GM23338 (cell line): ENCODE data around the gene FRMD1. TPM values are rescaled to one million over a fixed set of nuclear protein-coding genes. Genes with fewer than 3 reads are reported as not detected.

ENCODE experiments used
- ATAC-seq: fragments of 200-7000 bp; cut with Tn5 transposase; 3 replicates; pipeline ENCODE4 v1.9.1; 2020
- DNase-seq: peaks from one replicate; pipeline ENCODE4 v3.0.0-alpha.2; 2015; ENCODE audit warnings: low spot score
- H2AFZ ChIP-seq: fragments of 200-600 bp; sonication (generic); 2 replicates; pipeline ENCODE4 v1.8.0; 2016; ENCODE audit warnings: antibody characterized with exemption, mild to moderate bottlenecking, moderate library complexity
- H3F3A ChIP-seq: fragments of 200-600 bp; sonication (generic); replicated peaks from 2 replicates; pipeline ENCODE4 v1.8.0; 2017; ENCODE audit warnings: antibody characterized with exemption, mixed run types, low read depth
- H3K27ac ChIP-seq: fragments of 200-600 bp; sonication (generic); 2 replicates; pipeline ENCODE4 v1.6.1; 2016; ENCODE audit warnings: low read depth
- H3K27me3 ChIP-seq: fragments of 200-600 bp; sonication (generic); 2 replicates; pipeline ENCODE4 v1.8.0; 2016; ENCODE audit warnings: mild to moderate bottlenecking, mixed run types, moderate library complexity; ENCODE audit not compliant: insufficient read depth
- H3K36me3 ChIP-seq: fragments of 200-600 bp; sonication (generic); 2 replicates; pipeline ENCODE4 v1.8.0; 2016; ENCODE audit warnings: mild to moderate bottlenecking; ENCODE audit not compliant: insufficient read depth
- H3K4me1 ChIP-seq: fragments of 200-600 bp; sonication (generic); 2 replicates; pipeline ENCODE4 v1.8.0; 2016; ENCODE audit warnings: mild to moderate bottlenecking, moderate library complexity; ENCODE audit not compliant: insufficient read depth
- H3K4me2 ChIP-seq: fragments of 200-600 bp; sonication (generic); 2 replicates; pipeline ENCODE4 v1.7.1; 2017; ENCODE audit warnings: mixed run types
- H3K4me3 ChIP-seq: fragments of 200-600 bp; sonication (generic); 2 replicates; pipeline ENCODE4 v1.6.1; 2016; ENCODE audit warnings: mixed run types
- H3K79me2 ChIP-seq: fragments of 200-600 bp; sonication (generic); replicated peaks from 2 replicates; pipeline ENCODE4 v1.8.0; 2017; ENCODE audit warnings: mild to moderate bottlenecking; ENCODE audit not compliant: insufficient read depth
- H3K9me2 ChIP-seq: fragments of 200-600 bp; sonication (generic); 2 replicates; pipeline ENCODE4 v1.8.0; 2017; ENCODE audit not compliant: insufficient read depth
- H4K20me1 ChIP-seq: fragments of 200-600 bp; sonication (generic); replicated peaks from 2 replicates; pipeline ENCODE4 v1.8.0; 2017; ENCODE audit warnings: mild to moderate bottlenecking; ENCODE audit not compliant: insufficient read depth
- H3K27ac Mint-ChIP-seq: 2 replicates; pipeline ENCODE4 v1.8.0; 2020; ENCODE audit warnings: inconsistent platforms, mild to moderate bottlenecking, moderate library complexity, mixed read lengths
- H3K27me3 Mint-ChIP-seq: 3 replicates; pipeline ENCODE4 v1.8.0; 2022; ENCODE audit warnings: low read depth, mild to moderate bottlenecking, moderate library complexity, mixed read lengths, inconsistent platforms; ENCODE audit not compliant: insufficient read depth, poor library complexity
- H3K36me3 Mint-ChIP-seq: 3 replicates; pipeline ENCODE4 v1.8.0; 2021; ENCODE audit warnings: low read depth, mild to moderate bottlenecking, inconsistent platforms, moderate library complexity, mixed read lengths
- H3K4me1 Mint-ChIP-seq: 3 replicates; pipeline ENCODE4 v1.8.0; 2020; ENCODE audit warnings: mild to moderate bottlenecking, inconsistent platforms, mixed read lengths
- H3K4me3 Mint-ChIP-seq: 3 replicates; pipeline ENCODE4 v1.8.0; 2021; ENCODE audit warnings: moderate library complexity, mild to moderate bottlenecking, inconsistent platforms, mixed read lengths
- H3K9me3 Mint-ChIP-seq: 3 replicates; pipeline ENCODE4 v1.8.0; 2020; ENCODE audit warnings: moderate library complexity, mild to moderate bottlenecking, inconsistent platforms, mixed read lengths
- CREB1 ChIP-seq: fragments of 250-450 bp; sonication (Bioruptor Pico); IDR thresholded peaks from 2 replicates; pipeline ENCODE4 v1.5.0; 2020; ENCODE audit warnings: low read depth, mild to moderate bottlenecking, moderate library complexity
- CTCF ChIP-seq, 2 experiments: fragments of 200-600 bp in 1 of 2; sonication (generic) in 1 of 2; conservative IDR thresholded peaks; 2 replicates each; pipeline versions ENCODE4 v1.5.1 to v1.6.1; 2016 to 2017; ENCODE audit warnings: antibody characterized with exemption in 2 of 2, low read depth in 2 of 2, mild to moderate bottlenecking in 2 of 2, moderate library complexity in 1 of 2
- ETS1 ChIP-seq: IDR thresholded peaks from 2 replicates; pipeline ENCODE4 v1.6.1; 2016; ENCODE audit warnings: antibody characterized with exemption
- EZH2 ChIP-seq: fragments of 200-600 bp; sonication (generic); IDR thresholded peaks from one replicate; pipeline ENCODE4 v1.8.0; 2017; ENCODE audit warnings: antibody characterized with exemption, mild to moderate bottlenecking, low read depth; ENCODE audit not compliant: unreplicated experiment
- EZH2phosphoT487 ChIP-seq: fragments of 200-600 bp; sonication (generic); IDR thresholded peaks from one replicate; pipeline ENCODE4 v1.8.1; 2018; ENCODE audit warnings: antibody characterized with exemption; ENCODE audit not compliant: unreplicated experiment
- JUNB ChIP-seq: IDR thresholded peaks from one replicate; pipeline ENCODE4 v1.6.1; 2016; ENCODE audit warnings: antibody characterized with exemption; ENCODE audit not compliant: unreplicated experiment
- NANOG ChIP-seq: IDR thresholded peaks from 2 replicates; pipeline ENCODE4 v1.6.1; 2016; ENCODE audit warnings: antibody characterized with exemption, borderline replicate concordance
- POLR2AphosphoS5 ChIP-seq: IDR thresholded peaks from 2 replicates; pipeline ENCODE4 v1.6.1; 2016; ENCODE audit warnings: antibody characterized with exemption, low read depth
- REST ChIP-seq: IDR thresholded peaks from one replicate; pipeline ENCODE4 v1.6.1; 2018; ENCODE audit warnings: antibody characterized with exemption; ENCODE audit not compliant: unreplicated experiment
- STAT1 ChIP-seq: IDR thresholded peaks from one replicate; pipeline ENCODE4 v1.6.1; 2016; ENCODE audit warnings: antibody characterized with exemption; ENCODE audit not compliant: unreplicated experiment
- ZNF114 ChIP-seq: fragments of 250-450 bp; sonication (Bioruptor Pico); IDR thresholded peaks from 2 replicates; pipeline ENCODE4 v1.5.0; 2020; ENCODE audit warnings: mild to moderate bottlenecking, moderate library complexity
- ZNF331 ChIP-seq: fragments of 250-450 bp; sonication (Bioruptor Pico); IDR thresholded peaks from 2 replicates; pipeline ENCODE4 v1.5.0; 2020; ENCODE audit warnings: low read depth, mild to moderate bottlenecking, moderate library complexity
- ZNF462 ChIP-seq: fragments of 250-450 bp; sonication (Bioruptor Pico); IDR thresholded peaks from 2 replicates; pipeline ENCODE4 v1.5.0; 2020; ENCODE audit warnings: mild to moderate bottlenecking, moderate library complexity
- polyA plus RNA-seq: library from polyadenylated mRNA; unstranded; fragments of >200 nt; fragmentation: Nextera tagmentation; extraction: Ambion mirVana; gene quantifications from 2 replicates; pipeline ENCODE4 v1.2.1, GENCODE V29; 2016
- total RNA-seq: library from RNA; depleted of rRNA; stranded (reverse); fragments of >200 nt; shearing (Covaris generic); gene quantifications from 2 replicates; pipeline ENCODE4 v1.2.3, GENCODE V29; 2014

The FRMD1 gene
- total and polyA plus RNA-seq, 2 experiments from 2014 or later, result 1.0 to 2.0 TPM

- H3K36me3 Mint-ChIP-seq, result no peaks in the 10 kb centered on the region
- Histone ChIP-seq H3K9me2 (no peaks in the 10 kb centered on the region), H3K79me2 (no peaks in the 10 kb centered on the region)
Measured at GRCh38 chr6:168030218-168030746, 48.7 kb downstream of the FRMD1 start.

More at GRCh38 chr6:168030218-168030746, 48.7 kb downstream of the FRMD1 start:
- Mint-ChIP-seq H3K4me3 (0 out of 3 replicates have a peak overlapping the region, but pooled peaks have one; percentile 7), H3K27me3 (peaks cover 8% of the 10 kb centered on the region), H3K9me3 (peaks cover 8% of the 10 kb centered on the region), H3K4me1 (peaks cover 22% of the 10 kb centered on the region), H3K27ac (no peak overlapping the region)
- Histone ChIP-seq H4K20me1 (no peaks in the 10 kb centered on the region), H3F3A (peaks cover 7% of the 10 kb centered on the region; the same call in 1 of the 2 replicates), H3K4me3 (no peak overlapping the region), H3K27me3 (no peaks in the 10 kb centered on the region), H3K4me2 (0 out of 2 replicates have a peak overlapping the region, but pooled peaks have one; percentile 25), H3K4me1 (peaks cover 23% of the 10 kb centered on the region), H2AFZ (no peak overlapping the region; the same call in 1 of the 2 replicates), H3K27ac (no peak overlapping the region), H3K36me3 (no peaks in the 10 kb centered on the region)
- TF ChIP-seq ZNF114 (CRISPR knock-in tag) (no peak), STAT1 (no peak), NANOG (no peak), ZNF462 (CRISPR knock-in tag) (no peak), REST (no peak), JUNB (no peak), EZH2phosphoT487 (no peak), POLR2AphosphoS5 (no peak), ETS1 (no peak), CTCF (conservative IDR thresholded peaks at IDR 0.05; ENCODE audit: low read depth in 2 of 2) (no peak), ZNF331 (CRISPR knock-in tag) (no peak), CREB1 (CRISPR knock-in tag) (no peak), EZH2 (no peak)
- ATAC-seq (no peak), DNase-seq (no peak)
